Measurements from ENCODE around the gene MUC4. TPM values are rescaled to one million over a fixed set of nuclear protein-coding genes. Genes with fewer than 3 reads are reported as not detected.
"Not testable (repeated sequence)": the region's sequence is repeated elsewhere in the genome, so short reads cannot be mapped to it uniquely, and the experiment has no call there.

Gene MUC4
- total and polyA plus RNA-seq, 2 of the 4 experiments (the other 2 are of a cell fraction), result not detected

DNA sequence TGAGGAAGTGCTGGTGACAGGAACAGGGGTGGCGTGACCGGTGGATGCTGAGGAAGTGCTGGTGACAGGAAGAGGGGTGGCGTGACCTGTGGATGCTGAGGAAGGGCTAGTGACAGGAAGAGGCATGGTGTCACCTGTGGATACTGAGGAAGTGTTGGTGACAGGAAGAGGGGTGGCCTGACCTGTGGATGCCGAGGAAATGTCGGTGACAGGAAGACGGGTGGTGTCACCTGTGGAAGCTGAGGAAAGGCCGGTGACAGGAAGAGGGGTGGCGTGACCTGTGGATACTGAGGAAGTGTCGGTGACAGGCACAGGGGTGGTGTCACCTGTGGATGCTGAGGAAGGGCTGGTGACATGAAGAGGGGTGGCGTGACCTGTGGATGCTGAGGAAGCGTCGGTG, 30.5 kb downstream of the MUC4 start:
- H2AK9ac ChIP-seq (replicated peaks; ENCODE audit: low read depth, low read length, poor library complexity); intact Hi-C loops (cut with micrococcal nuclease); H3K4me3 ChIP-seq (ENCODE audit: insufficient read depth, low read depth, low read length); H3K14ac ChIP-seq (replicated peaks; ENCODE audit: low read depth, low read length); H3K27ac ChIP-seq (ENCODE audit: insufficient read depth, low read length); H2AK5ac ChIP-seq (ENCODE audit: low read depth, low read length); BruUV-seq (replicated peaks); H3K9ac ChIP-seq (ENCODE audit: low read depth, low read length); H3K79me1 ChIP-seq (ENCODE audit: low read depth in 1 of 2, low read length in 2 of 2); H2BK120ac ChIP-seq (ENCODE audit: low read depth, low read length); H2BK20ac ChIP-seq (ENCODE audit: low read depth, low read length); H4K91ac ChIP-seq (ENCODE audit: insufficient read depth, low read depth, low read length); H3K4me1 ChIP-seq (ENCODE audit: control insufficient read depth, insufficient read depth, low read length); H4K20me1 ChIP-seq (ENCODE audit: insufficient read depth, low read length); H3K18ac ChIP-seq (ENCODE audit: low read depth, low read length); CTCF ChIA-PET; H4K5ac ChIP-seq (ENCODE audit: low read depth, low read length); ATAC-seq (ENCODE audit: low read depth); in situ Hi-C loops (cut with MboI; ENCODE audit: low sequenced_read_pairs); dilution Hi-C loops (cut with HindIII; ENCODE audit: low sequenced_read_pairs, unreplicated experiment); H3K4ac ChIP-seq (ENCODE audit: low read depth, low read length); H3K9me3 ChIP-seq (ENCODE audit: control insufficient read depth, insufficient read depth, low read length); H3K27me3 ChIP-seq (ENCODE audit: control insufficient read depth, insufficient read depth, low read length); H2AFZ ChIP-seq (replicated peaks; ENCODE audit: low read length, poor library complexity); H3K36me3 ChIP-seq (ENCODE audit: control insufficient read depth, insufficient read depth, low read length); H4K8ac ChIP-seq (ENCODE audit: low read depth in 2 of 2, low read length in 2 of 2); POLR2A ChIA-PET (ENCODE audit: unreplicated experiment); H3K9me1 ChIP-seq (ENCODE audit: insufficient read depth, low read length); H3K4me2 ChIP-seq (ENCODE audit: low read depth, low read length); H3K23ac ChIP-seq (ENCODE audit: low read depth, low read length); H2BK15ac ChIP-seq (ENCODE audit: low read depth, low read length); H2BK5ac ChIP-seq (ENCODE audit: low read depth, low read length, poor library complexity, severe bottlenecking); DNase-seq; H3K56ac ChIP-seq (ENCODE audit: extremely low read depth, insufficient read depth, low read length): not testable (repeated sequence)
- WGBS, 2 experiments (ENCODE audit: extremely low coverage in 2 of 2, insufficient read length in 1 of 2), result 80% methylated on average over 1 of the region's 12 CpGs; no CpG with 5 or more reads in 1 of the 2 experiments

Data from IMR-90 (cell line).